Activated CD4-positive, alpha-beta T cell treated with anti-CD3 and anti-CD28 coated beads for 24 hours (primary cell): ENCODE results near the gene RNU1-4.
"Not testable (repeated sequence)": the region's sequence is repeated elsewhere in the genome, so short reads cannot be mapped to it uniquely, and the experiment has no call there.

ENCODE experiments used
- DNase-seq, 2 donors: peaks; one replicate each; pipeline ENCODE4 v3.0.0-alpha.2; 2020; ENCODE audit warnings: low read depth in 2 of 2

Gene RNU1-4

DNA sequence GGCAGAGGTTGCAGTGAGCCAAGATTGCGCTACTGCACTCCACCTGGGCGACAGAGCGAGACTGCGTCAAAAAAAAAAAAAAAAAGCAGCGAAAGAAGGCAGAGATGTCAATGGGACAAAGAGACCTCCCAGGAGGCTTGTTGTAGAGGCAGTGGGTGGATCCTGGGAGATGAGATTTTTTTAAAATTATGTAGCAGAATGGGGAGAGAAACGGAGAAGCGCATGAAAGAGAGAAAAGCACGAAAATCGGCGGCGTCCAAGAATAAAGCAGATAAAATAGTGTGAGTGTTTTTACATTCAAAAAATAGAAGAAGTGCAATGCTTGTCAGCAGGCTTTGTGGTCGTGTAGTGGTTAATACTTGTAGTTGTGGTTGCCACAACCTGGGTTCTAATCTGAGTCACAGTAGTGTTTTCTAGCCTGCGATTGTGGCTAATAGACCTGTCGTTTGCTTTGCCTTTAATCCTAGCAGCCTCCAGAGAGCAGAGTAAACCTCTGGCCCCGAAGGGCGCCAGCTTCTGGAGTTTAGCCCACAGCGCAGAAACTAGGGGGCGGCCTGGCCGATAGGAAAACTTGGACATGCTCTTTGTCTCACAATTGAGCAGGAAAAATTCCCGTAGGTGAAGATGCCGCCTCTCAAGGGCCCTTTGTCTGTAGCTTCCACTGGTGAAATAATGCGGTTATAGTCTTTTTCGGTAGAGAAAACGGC is 11.9 kb upstream of the RNU1-4 start:
- not testable (repeated sequence) for DNase-seq

- DNase-seq = not testable (repeated sequence)
Measured at GRCh38 chr1:16732254-16732896, 7.9 kb upstream of the RNU1-4 start.

- not testable (repeated sequence) for DNase-seq
Measured at GRCh38 chr1:16741230-16741629, 914 bp downstream of the RNU1-4 start.

DNA sequence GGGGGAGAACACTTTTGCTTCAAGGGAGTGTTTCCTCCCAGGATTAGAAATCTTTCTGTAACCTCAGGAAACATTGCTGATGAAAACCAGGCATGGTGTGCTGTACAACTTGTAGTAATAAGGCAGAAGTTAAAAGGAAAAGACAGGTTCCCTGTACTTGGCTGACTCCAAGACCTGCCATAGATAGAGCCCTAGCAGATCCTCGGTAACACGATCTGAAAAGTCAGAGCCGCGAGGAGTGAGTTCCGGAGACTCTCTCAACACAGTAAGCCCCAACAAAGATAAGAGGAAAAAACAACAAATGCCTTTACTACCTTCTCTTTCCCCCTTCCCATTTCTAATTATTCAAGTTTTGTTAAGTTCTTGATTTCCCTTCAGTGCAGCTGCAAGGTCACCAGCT is 7.3 kb downstream of the RNU1-4 start:
- not testable (repeated sequence) for DNase-seq

- DNase-seq = not testable (repeated sequence)
Measured at GRCh38 chr1:16748710-16749109, 8.4 kb downstream of the RNU1-4 start.

GRCh38 chr1:16749910-16750888 is 9.9 kb downstream of the RNU1-4 start:
- DNase-seq = not testable (repeated sequence)

DNA sequence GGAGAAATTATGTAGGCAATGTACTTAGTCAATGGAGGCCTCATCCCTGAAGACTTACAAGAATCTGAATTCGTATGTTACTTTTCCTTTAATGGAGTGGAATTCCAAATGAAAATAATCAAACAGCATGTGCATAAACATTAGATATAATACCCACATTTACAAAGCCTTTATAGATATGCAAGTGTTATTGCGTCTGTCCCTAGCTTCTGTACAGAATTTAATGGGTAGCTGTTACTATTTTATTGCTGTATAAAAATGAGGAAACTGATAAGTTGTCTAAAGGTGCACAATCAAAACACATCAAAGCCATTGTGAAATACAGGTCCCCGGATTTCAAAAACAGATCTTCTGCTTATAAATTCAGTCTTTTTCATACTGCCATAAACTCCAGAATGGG is 12.5 kb downstream of the RNU1-4 start:
- not testable (repeated sequence) for DNase-seq

DNA sequence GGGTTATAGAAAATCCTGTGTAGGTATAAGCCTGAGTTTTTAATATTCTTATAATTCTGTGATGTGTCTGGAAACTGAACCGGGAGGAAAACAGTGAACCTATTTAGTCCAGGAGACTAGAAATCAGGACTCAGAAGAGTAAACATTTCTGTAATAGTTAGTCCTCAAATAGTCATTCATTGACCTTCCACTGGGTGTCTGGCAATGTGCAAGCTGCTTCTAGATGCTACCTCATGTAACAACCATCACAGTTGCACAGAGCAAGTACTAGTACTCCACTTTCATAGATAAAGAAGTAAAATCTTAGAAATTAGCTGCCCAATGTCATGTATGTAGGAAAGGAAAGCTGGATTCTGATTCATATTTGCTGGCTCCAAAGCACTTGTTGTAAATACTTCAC is 15.1 kb downstream of the RNU1-4 start:
- not testable (repeated sequence) for DNase-seq

DNA sequence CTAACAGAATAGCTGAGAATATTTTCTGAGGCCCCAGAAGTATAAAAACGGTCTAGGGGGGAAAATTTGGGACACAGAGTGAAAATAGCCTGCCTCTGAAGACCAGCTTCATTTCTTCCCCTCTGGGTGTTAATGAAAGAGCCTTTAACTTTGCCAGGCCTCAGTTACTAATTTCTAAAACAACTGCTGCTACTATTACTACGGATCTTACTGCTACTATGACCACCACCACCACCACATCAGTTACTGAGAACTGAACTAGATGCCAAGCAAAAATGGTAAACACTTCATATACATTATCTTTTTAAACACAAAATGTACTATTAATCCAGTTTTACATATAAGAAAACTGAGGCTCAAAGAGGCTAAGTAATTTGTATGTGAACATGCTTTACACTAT is 15.6 kb downstream of the RNU1-4 start:
- DNase-seq = not testable (repeated sequence)

GRCh38 chr1:16757574-16757973 is 17.3 kb downstream of the RNU1-4 start:
- not testable (repeated sequence) for DNase-seq

- not testable (repeated sequence) for DNase-seq
Measured at GRCh38 chr1:16758060-16758459, 17.7 kb downstream of the RNU1-4 start.

- not testable (repeated sequence) for DNase-seq
Measured at GRCh38 chr1:16759041-16759493, 18.8 kb downstream of the RNU1-4 start.

- DNase-seq = not testable (repeated sequence)
Measured at GRCh38 chr1:16759650-16760455, 19.5 kb downstream of the RNU1-4 start.

DNA sequence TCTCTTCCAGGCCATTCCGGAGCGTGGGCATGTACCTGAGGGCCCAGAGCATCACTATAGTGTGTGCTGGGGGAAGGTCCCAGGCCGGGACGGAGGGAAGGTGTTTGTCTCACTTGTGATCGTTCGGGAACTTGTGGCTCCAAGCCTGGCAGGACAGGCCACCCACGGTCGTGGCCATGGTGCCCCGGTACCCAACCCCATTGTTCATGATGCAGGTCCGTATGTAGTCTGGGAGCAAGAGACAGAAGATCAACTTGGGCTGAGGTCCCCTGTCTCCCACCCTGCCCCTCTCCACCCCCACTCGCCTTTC is 20.1 kb downstream of the RNU1-4 start:
- DNase-seq = not testable (repeated sequence)

DNA sequence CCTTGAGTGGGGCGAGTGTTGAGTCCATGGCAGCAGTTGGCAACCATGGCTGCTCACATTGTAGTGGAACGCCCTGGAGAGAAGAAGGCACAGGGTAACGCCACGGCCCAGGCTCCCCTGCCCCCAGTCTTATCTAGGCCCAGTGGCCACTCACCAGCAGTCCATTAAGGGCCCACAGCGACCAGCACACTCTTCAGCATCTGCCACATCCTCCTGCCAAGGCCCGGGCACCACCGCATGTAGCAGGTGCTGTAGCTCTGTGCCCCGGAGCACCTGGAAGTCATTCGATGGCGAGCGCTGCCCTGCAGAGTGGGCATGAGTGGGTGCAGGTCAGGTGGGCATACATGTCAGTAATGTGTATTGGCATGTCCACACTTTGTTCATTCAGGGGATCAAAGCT is 20.5 kb downstream of the RNU1-4 start:
- DNase-seq = not testable (repeated sequence)

GRCh38 chr1:16764248-16764819 is 24.0 kb downstream of the RNU1-4 start:
- not testable (repeated sequence) for DNase-seq

- DNase-seq = not testable (repeated sequence)
Measured at GRCh38 chr1:16764820-16765655, 24.7 kb downstream of the RNU1-4 start.

- DNase-seq = not testable (repeated sequence)
Measured at GRCh38 chr1:16765731-16766605, 25.7 kb downstream of the RNU1-4 start.

GRCh38 chr1:16766689-16767256 is 26.5 kb downstream of the RNU1-4 start:
- not testable (repeated sequence) for DNase-seq
